HFF-Myc (cell line): Measurements from ENCODE around the gene ZEB2.
A peak's percentile ranks its signal among the peaks of the same experiment; 100 is the strongest.

ENCODE experiments used
- DNase-seq: peaks from one replicate; pipeline ENCODE4 v3.0.0-alpha.2; 2011; ENCODE audit warnings: low read depth; ENCODE audit errors: extremely low read depth
- H3K4me3 ChIP-seq: replicated peaks from 2 replicates; pipeline ENCODE4 v1.5.1; 2011; ENCODE audit warnings: low read depth, mild to moderate bottlenecking, control low read depth, low read length
- TF ChIP-seq, protein P1 (sequence below): IDR thresholded peaks from 2 replicates; pipeline ENCODE4 v1.5.1; 2012; ENCODE audit warnings: mild to moderate bottlenecking, low read depth, low read length, control low read depth; ENCODE audit errors: missing control alignments

ZEB2 gene

DNA sequence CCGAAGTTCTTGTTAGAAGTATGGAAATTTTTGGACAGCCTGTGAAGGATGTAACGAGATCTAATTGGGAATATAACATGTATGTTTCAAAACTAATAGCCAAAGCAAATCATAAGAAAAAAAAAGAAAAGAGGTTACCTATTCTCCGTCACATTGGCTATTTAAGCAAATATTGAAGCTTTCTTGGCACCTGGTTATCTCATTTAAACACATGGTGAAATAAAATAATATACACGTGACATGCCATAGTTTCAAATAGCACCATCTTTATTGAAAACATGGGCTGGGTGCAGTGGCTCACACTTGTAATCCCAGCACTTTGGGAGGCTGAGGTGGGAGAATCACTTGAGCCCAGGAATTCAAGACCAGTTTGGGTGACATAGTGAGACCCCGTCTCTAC, 56.7 kb downstream of the ZEB2 start:
- DNase-seq, result no peak
- H3K4me3 ChIP-seq, result no peak overlapping the region
- TF ChIP-seq, protein P1, sequence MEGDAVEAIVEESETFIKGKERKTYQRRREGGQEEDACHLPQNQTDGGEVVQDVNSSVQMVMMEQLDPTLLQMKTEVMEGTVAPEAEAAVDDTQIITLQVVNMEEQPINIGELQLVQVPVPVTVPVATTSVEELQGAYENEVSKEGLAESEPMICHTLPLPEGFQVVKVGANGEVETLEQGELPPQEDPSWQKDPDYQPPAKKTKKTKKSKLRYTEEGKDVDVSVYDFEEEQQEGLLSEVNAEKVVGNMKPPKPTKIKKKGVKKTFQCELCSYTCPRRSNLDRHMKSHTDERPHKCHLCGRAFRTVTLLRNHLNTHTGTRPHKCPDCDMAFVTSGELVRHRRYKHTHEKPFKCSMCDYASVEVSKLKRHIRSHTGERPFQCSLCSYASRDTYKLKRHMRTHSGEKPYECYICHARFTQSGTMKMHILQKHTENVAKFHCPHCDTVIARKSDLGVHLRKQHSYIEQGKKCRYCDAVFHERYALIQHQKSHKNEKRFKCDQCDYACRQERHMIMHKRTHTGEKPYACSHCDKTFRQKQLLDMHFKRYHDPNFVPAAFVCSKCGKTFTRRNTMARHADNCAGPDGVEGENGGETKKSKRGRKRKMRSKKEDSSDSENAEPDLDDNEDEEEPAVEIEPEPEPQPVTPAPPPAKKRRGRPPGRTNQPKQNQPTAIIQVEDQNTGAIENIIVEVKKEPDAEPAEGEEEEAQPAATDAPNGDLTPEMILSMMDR, result no peak

DNA sequence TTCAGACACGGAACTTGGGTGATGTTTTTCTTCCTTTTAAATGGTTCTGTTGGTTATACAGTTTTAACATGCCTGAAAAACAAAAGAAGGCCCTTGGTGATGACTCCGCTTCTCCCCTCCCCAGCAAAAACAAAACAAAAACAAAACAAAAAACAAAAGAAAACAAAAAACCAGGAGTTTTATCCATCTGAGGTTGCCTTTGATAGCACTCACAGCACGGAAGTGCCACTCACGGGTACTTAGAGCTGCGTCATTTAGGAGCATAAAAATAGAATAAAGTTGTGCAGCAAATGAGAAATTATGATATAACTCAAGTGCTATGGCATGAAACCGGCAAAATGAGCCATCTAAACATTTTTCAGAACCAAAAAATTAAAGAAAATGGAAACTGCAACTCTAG, 57.7 kb downstream of the ZEB2 start:
- TF ChIP-seq, protein P1, result no peak
- no peak for DNase-seq
- H3K4me3 ChIP-seq, result no peak overlapping the region

DNA sequence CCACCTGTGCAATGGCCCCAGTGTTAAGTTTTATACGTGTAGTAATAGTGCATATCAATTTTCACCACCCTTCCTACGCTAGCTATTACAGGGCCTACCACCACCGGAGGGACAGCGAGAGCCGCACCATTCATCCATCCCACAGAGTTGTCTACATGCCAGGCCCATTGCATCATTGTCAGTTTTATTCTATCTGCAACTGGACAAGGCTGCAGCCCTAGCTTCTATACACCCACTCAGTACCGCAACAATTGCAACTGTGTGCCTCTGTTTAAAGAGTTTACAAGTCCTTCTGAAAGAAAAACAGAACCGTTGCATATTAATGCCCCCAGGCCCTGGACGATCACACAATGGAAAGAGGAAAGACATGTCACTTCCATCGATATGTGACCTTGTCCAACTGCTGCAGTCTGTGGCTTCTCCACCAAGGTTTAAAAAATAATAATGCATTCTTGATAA, 58.6 kb downstream of the ZEB2 start:
- no peak overlapping the region for H3K4me3 ChIP-seq
- TF ChIP-seq, protein P1, result no peak
- DNase-seq, result peak; percentile 51

DNA sequence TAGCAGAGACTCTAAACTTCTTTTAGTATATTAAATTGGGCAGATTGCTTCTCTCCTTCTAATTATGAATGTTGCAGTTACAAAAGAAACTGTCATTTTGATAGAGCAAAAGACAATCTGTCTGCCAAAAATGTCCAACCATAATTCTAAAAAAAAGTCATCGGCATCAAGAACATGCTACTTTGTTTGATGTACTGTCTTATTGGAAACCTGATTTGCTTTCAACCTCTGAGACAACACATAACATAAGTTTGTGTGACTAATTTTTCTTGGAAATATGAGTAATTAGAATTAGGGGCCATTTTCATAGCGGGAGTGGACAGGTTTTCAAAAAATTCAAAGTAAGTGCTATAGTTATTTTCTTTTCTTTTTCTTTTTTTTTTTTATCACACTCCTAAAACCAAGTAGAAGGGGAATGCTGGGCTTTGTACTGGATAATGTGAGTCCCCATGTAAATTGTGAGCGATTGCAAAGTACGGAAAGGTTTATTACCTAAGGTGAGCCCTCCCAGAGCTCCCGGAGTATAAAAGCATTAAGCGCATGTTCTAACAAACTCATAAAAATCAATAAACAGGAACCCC, 59.1 kb downstream of the ZEB2 start:
- no peak overlapping the region for H3K4me3 ChIP-seq
- no peak for DNase-seq
- TF ChIP-seq, protein P1, result no peak

DNA sequence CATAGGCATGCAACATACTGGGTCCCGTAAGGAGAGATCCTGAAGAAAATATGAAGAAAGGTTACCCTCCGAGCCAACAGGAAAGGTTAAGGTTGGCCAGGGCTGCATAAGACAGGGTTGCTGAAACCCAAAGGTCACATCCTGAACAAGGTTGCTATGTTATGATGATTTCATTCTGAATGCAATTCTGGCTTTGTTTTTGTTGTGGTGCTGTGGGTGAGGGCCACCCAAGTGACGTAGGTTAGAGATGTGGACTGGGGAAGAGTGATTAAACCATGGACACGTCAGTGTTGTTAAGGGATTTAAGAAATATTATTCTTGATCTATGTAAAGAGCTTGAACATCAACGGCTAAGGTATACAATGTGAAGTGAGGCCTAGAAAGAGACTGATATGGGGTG, 60.0 kb downstream of the ZEB2 start:
- TF ChIP-seq, protein P1, result no peak
- no peak overlapping the region for H3K4me3 ChIP-seq
- DNase-seq, result no peak

DNA sequence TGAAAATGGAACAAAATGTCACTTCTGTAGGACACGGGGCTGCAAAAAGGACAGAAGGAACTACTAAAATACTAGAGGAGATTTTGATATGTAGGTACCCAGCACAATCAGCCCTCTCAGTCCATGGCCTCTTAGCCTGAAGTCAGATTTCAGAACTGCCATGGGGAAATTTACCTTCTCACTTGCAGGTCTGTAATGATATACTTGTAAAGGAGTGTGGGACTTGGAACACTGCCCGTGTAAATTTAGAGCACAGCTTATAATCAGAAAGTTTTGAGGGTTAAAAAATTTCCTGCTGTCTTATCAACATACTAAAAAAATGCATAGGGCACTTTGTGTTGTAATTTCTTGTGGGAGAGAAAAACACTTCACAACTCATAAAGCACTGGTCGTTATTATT, 60.6 kb downstream of the ZEB2 start:
- DNase-seq, result no peak
- TF ChIP-seq, protein P1, result no peak
- no peak overlapping the region for H3K4me3 ChIP-seq

DNA sequence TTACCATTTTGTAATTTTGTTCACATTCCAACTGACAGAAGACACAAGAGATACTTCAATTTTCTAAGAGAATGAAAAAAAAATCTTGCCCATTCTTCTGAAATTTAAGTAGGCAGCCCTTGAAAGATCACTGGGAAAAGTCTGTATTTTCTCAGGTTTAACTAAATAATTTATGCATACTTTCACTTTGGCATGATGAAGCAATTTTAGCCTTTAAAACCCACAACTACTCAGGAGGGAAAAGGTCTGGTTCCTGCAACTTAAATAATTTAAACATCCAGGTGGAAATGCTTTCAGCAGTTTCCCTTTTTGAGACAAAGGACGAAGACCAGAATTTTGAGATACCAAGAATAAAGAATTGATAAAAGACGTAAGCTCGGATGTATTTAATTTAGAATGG, 61.4 kb downstream of the ZEB2 start:
- no peak overlapping the region for H3K4me3 ChIP-seq
- TF ChIP-seq, protein P1, result no peak
- no peak for DNase-seq
